ENCODE data around the gene TCFL5.
A peak's percentile ranks its signal among the peaks of the same experiment; 100 is the strongest.

TCFL5 gene

GRCh38 chr20:62804021-62804626 lies 57.5 kb downstream of the TCFL5 start:
- H3K27me3 ChIP-seq (replicated peaks; ENCODE audit: control insufficient read depth, insufficient read depth, low read length, poor library complexity, severe bottlenecking), result no peaks in the 10 kb centered on the region
- H3K4me1 ChIP-seq (ENCODE audit: control insufficient read depth, insufficient read depth, low read length, poor library complexity, severe bottlenecking), result peaks cover 23% of the 10 kb centered on the region
- peaks cover 33% of the 10 kb centered on the region for H3K36me3 ChIP-seq (ENCODE audit: control insufficient read depth, insufficient read depth, low read length)
- peak overlapping the region; percentile 73 for H3K27ac ChIP-seq (ENCODE audit: insufficient read depth, low read length, poor library complexity, severe bottlenecking)
- H3K4me3 ChIP-seq (ENCODE audit: insufficient read depth, low read depth, low read length, poor library complexity, severe bottlenecking), result peak overlapping the region; percentile 81
- no peak for DNase-seq
- no peaks in the 10 kb centered on the region for H3K9me3 ChIP-seq (ENCODE audit: control insufficient read depth, low read length)

- Histone ChIP-seq H3K4me3 (ENCODE audit: insufficient read depth, low read depth, low read length, poor library complexity, severe bottlenecking) (no peak overlapping the region), H3K4me1 (ENCODE audit: control insufficient read depth, insufficient read depth, low read length, poor library complexity, severe bottlenecking) (peaks cover 28% of the 10 kb centered on the region), H3K36me3 (ENCODE audit: control insufficient read depth, insufficient read depth, low read length) (peaks cover 30% of the 10 kb centered on the region), H3K27me3 (replicated peaks; ENCODE audit: control insufficient read depth, insufficient read depth, low read length, poor library complexity, severe bottlenecking) (no peaks in the 10 kb centered on the region), H3K9me3 (ENCODE audit: control insufficient read depth, low read length) (no peaks in the 10 kb centered on the region), H3K27ac (ENCODE audit: insufficient read depth, low read length, poor library complexity, severe bottlenecking) (no peak overlapping the region)
- DNase-seq, result no peak
Measured at GRCh38 chr20:62802026-62802712, 59.5 kb downstream of the TCFL5 start.

- Histone ChIP-seq H3K27ac (ENCODE audit: insufficient read depth, low read length, poor library complexity, severe bottlenecking) (no peak overlapping the region), H3K4me1 (ENCODE audit: control insufficient read depth, insufficient read depth, low read length, poor library complexity, severe bottlenecking) (peaks cover 21% of the 10 kb centered on the region), H3K4me3 (ENCODE audit: insufficient read depth, low read depth, low read length, poor library complexity, severe bottlenecking) (no peak overlapping the region), H3K27me3 (replicated peaks; ENCODE audit: control insufficient read depth, insufficient read depth, low read length, poor library complexity, severe bottlenecking) (no peaks in the 10 kb centered on the region), H3K9me3 (ENCODE audit: control insufficient read depth, low read length) (no peaks in the 10 kb centered on the region), H3K36me3 (ENCODE audit: control insufficient read depth, insufficient read depth, low read length) (peaks cover 30% of the 10 kb centered on the region)
- no peak for DNase-seq
Measured at GRCh38 chr20:62801284-62802010, 60.2 kb downstream of the TCFL5 start.

GRCh38 chr20:62800314-62801259 lies 61.0 kb downstream of the TCFL5 start:
- H3K4me1 ChIP-seq (ENCODE audit: control insufficient read depth, insufficient read depth, low read length, poor library complexity, severe bottlenecking), result peaks cover 13% of the 10 kb centered on the region
- no peaks in the 10 kb centered on the region for H3K9me3 ChIP-seq (ENCODE audit: control insufficient read depth, low read length)
- H3K36me3 ChIP-seq (ENCODE audit: control insufficient read depth, insufficient read depth, low read length), result peaks cover 30% of the 10 kb centered on the region
- no peak for DNase-seq
- no peak overlapping the region for H3K4me3 ChIP-seq (ENCODE audit: insufficient read depth, low read depth, low read length, poor library complexity, severe bottlenecking)
- no peak overlapping the region for H3K27ac ChIP-seq (ENCODE audit: insufficient read depth, low read length, poor library complexity, severe bottlenecking)
- H3K27me3 ChIP-seq (replicated peaks; ENCODE audit: control insufficient read depth, insufficient read depth, low read length, poor library complexity, severe bottlenecking), result no peaks in the 10 kb centered on the region

GRCh38 chr20:62799873-62800272 lies 61.7 kb downstream of the TCFL5 start:
- no peaks in the 10 kb centered on the region for H3K27me3 ChIP-seq (replicated peaks; ENCODE audit: control insufficient read depth, insufficient read depth, low read length, poor library complexity, severe bottlenecking)
- DNase-seq, result no peak
- H3K27ac ChIP-seq (ENCODE audit: insufficient read depth, low read length, poor library complexity, severe bottlenecking), result no peak overlapping the region
- peaks cover 30% of the 10 kb centered on the region for H3K36me3 ChIP-seq (ENCODE audit: control insufficient read depth, insufficient read depth, low read length)
- H3K4me3 ChIP-seq (ENCODE audit: insufficient read depth, low read depth, low read length, poor library complexity, severe bottlenecking), result no peak overlapping the region
- H3K9me3 ChIP-seq (ENCODE audit: control insufficient read depth, low read length), result no peaks in the 10 kb centered on the region
- H3K4me1 ChIP-seq (ENCODE audit: control insufficient read depth, insufficient read depth, low read length, poor library complexity, severe bottlenecking), result peaks cover 11% of the 10 kb centered on the region

GRCh38 chr20:62799459-62799858 lies 62.2 kb downstream of the TCFL5 start:
- Histone ChIP-seq H3K36me3 (ENCODE audit: control insufficient read depth, insufficient read depth, low read length) (peaks cover 30% of the 10 kb centered on the region), H3K27ac (ENCODE audit: insufficient read depth, low read length, poor library complexity, severe bottlenecking) (no peak overlapping the region), H3K9me3 (ENCODE audit: control insufficient read depth, low read length) (no peaks in the 10 kb centered on the region), H3K4me1 (ENCODE audit: control insufficient read depth, insufficient read depth, low read length, poor library complexity, severe bottlenecking) (peaks cover 15% of the 10 kb centered on the region), H3K4me3 (ENCODE audit: insufficient read depth, low read depth, low read length, poor library complexity, severe bottlenecking) (no peak overlapping the region), H3K27me3 (replicated peaks; ENCODE audit: control insufficient read depth, insufficient read depth, low read length, poor library complexity, severe bottlenecking) (no peaks in the 10 kb centered on the region)
- DNase-seq, result no peak

- Histone ChIP-seq H3K4me3 (ENCODE audit: insufficient read depth, low read depth, low read length, poor library complexity, severe bottlenecking) (no peak overlapping the region), H3K27me3 (replicated peaks; ENCODE audit: control insufficient read depth, insufficient read depth, low read length, poor library complexity, severe bottlenecking) (no peaks in the 10 kb centered on the region), H3K4me1 (ENCODE audit: control insufficient read depth, insufficient read depth, low read length, poor library complexity, severe bottlenecking) (peaks cover 13% of the 10 kb centered on the region), H3K9me3 (ENCODE audit: control insufficient read depth, low read length) (no peaks in the 10 kb centered on the region), H3K36me3 (ENCODE audit: control insufficient read depth, insufficient read depth, low read length) (peaks cover 30% of the 10 kb centered on the region), H3K27ac (ENCODE audit: insufficient read depth, low read length, poor library complexity, severe bottlenecking) (no peak overlapping the region)
- no peak for DNase-seq
Measured at GRCh38 chr20:62799036-62799435, 62.6 kb downstream of the TCFL5 start.

- no peaks in the 10 kb centered on the region for H3K27me3 ChIP-seq (replicated peaks; ENCODE audit: control insufficient read depth, insufficient read depth, low read length, poor library complexity, severe bottlenecking)
- H3K27ac ChIP-seq (ENCODE audit: insufficient read depth, low read length, poor library complexity, severe bottlenecking), result no peak overlapping the region
- H3K36me3 ChIP-seq (ENCODE audit: control insufficient read depth, insufficient read depth, low read length), result peaks cover 30% of the 10 kb centered on the region
- DNase-seq, result no peak
- no peak overlapping the region for H3K4me3 ChIP-seq (ENCODE audit: insufficient read depth, low read depth, low read length, poor library complexity, severe bottlenecking)
- no peaks in the 10 kb centered on the region for H3K9me3 ChIP-seq (ENCODE audit: control insufficient read depth, low read length)
- peaks cover 18% of the 10 kb centered on the region for H3K4me1 ChIP-seq (ENCODE audit: control insufficient read depth, insufficient read depth, low read length, poor library complexity, severe bottlenecking)
Measured at GRCh38 chr20:62797671-62798532, 63.7 kb downstream of the TCFL5 start.

Data from effector memory CD4-positive, alpha-beta T cell (primary cell).